ENCODE results near the gene GNB1. TPM values are rescaled to one million over a fixed set of nuclear protein-coding genes. Genes with fewer than 3 reads are reported as not detected.

Gene GNB1
- total RNA-seq, 1 donor from 2014 or later: 427 TPM

DNA sequence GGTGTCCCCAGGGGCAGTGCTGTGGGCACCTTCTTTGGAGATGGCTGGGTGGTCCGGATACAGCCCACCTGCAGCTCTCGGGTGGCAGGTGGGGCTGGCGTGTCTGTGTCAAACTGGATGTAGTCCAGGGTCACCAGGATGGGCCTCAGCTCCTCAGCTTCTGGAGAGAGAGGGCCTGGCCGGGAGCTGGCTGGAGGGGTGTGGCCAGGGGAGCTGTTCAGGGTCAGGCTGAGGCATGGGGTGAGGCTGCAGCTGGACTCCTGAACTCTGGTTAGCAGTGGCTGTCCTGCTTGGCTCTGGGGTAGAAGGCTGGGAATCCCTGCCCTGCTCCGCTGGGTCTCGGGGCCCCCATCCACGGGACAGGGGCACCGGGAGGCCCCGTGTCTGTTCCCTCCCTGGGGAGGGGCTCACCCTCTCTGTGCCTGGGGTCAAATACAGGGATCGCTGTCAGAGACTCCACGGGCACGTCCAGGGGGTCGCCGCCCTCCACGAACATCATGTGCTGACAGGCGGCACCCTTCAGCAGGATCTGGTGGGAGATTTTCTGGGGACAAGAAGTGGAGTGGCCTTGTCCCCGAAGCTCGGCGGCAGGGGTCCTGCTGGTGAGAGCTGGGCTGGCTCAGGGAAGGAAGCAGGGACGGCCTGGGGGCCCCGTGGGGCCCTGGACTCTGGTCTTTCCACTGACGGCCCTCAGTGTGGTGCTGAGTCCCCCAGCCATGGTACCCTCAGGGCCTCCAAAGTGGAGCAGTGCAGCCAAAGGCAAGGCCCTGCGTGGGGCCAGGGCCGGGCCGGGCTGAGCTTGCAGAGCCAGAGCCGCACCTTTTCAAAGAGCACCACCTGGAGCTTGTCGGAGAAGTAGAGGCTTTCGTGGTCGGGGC, 32.3 kb upstream of the GNB1 start:
- DNase-seq (ENCODE audit: low spot score): peak; percentile 8
- H3K27ac Mint-ChIP-seq (ENCODE audit: unreplicated experiment): no peak overlapping the region
- no peaks in the 10 kb centered on the region for H3K27me3 Mint-ChIP-seq (ENCODE audit: unreplicated experiment)
- H3K4me1 Mint-ChIP-seq (ENCODE audit: unreplicated experiment): no peaks in the 10 kb centered on the region
- TF ChIP-seq, protein P1, sequence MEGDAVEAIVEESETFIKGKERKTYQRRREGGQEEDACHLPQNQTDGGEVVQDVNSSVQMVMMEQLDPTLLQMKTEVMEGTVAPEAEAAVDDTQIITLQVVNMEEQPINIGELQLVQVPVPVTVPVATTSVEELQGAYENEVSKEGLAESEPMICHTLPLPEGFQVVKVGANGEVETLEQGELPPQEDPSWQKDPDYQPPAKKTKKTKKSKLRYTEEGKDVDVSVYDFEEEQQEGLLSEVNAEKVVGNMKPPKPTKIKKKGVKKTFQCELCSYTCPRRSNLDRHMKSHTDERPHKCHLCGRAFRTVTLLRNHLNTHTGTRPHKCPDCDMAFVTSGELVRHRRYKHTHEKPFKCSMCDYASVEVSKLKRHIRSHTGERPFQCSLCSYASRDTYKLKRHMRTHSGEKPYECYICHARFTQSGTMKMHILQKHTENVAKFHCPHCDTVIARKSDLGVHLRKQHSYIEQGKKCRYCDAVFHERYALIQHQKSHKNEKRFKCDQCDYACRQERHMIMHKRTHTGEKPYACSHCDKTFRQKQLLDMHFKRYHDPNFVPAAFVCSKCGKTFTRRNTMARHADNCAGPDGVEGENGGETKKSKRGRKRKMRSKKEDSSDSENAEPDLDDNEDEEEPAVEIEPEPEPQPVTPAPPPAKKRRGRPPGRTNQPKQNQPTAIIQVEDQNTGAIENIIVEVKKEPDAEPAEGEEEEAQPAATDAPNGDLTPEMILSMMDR (IDR thresholded peaks at IDR 0.05; ENCODE audit: unreplicated experiment): no peak
- H3K9me3 Mint-ChIP-seq (ENCODE audit: unreplicated experiment): no peaks in the 10 kb centered on the region
- H3K36me3 Mint-ChIP-seq (ENCODE audit: low read depth, unreplicated experiment): no peaks in the 10 kb centered on the region
- H3K4me3 Mint-ChIP-seq (ENCODE audit: unreplicated experiment): no peak overlapping the region

- no peaks in the 10 kb centered on the region for H3K9me3 Mint-ChIP-seq (ENCODE audit: unreplicated experiment)
- no peaks in the 10 kb centered on the region for H3K27me3 Mint-ChIP-seq (ENCODE audit: unreplicated experiment)
- TF ChIP-seq, protein P1 (IDR thresholded peaks at IDR 0.05; ENCODE audit: unreplicated experiment): no peak
- no peaks in the 10 kb centered on the region for H3K36me3 Mint-ChIP-seq (ENCODE audit: low read depth, unreplicated experiment)
- DNase-seq (ENCODE audit: low spot score): no peak
- H3K27ac Mint-ChIP-seq (ENCODE audit: unreplicated experiment): no peak overlapping the region
- no peaks in the 10 kb centered on the region for H3K4me1 Mint-ChIP-seq (ENCODE audit: unreplicated experiment)
- no peak overlapping the region for H3K4me3 Mint-ChIP-seq (ENCODE audit: unreplicated experiment)
These were observed 31.7 kb upstream of the GNB1 start for GRCh38 chr1:1922702-1922955.

DNA sequence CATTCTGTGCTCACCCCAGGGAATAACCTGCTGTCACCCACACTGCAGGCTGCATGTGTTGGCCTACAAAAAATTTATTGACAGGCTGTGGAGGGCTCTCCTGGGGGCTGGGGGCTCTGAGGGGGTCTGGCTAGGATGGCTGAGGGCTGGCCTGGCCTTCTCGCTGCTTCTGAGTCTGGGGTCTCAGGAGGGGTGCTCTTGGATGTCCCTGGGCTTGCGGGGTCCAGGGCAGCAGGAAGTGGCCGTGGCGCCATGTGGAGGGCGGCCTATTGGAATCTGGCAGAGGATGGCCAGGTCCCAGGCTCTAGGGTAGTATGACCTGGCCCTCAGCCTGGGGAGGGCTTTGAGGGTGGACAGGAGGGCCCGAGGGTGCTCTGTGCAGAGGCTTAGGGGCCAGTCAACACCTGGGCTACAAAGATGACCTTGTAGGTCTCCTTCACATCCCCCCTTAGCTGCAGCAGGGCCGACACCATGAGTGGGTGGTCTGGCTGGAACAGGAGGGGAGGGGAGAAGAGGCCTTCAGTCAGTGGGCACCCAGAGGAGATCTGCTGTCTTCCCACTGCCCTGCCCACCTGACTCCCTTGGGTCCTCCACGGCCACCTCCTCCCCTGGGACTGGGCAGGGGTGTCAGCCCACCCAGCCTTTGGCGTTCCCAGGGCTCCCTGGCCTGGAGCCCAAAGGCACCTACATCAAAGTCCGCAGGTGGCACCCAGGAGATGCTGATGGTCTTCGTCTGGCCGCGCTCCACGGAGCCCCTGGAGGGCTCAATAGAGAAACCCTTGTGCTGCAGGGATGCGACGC, 31.2 kb upstream of the GNB1 start:
- H3K27ac Mint-ChIP-seq (ENCODE audit: unreplicated experiment): no peak overlapping the region
- DNase-seq (ENCODE audit: low spot score): no peak
- no peaks in the 10 kb centered on the region for H3K4me1 Mint-ChIP-seq (ENCODE audit: unreplicated experiment)
- TF ChIP-seq, protein P1 (IDR thresholded peaks at IDR 0.05; ENCODE audit: unreplicated experiment): no peak
- H3K4me3 Mint-ChIP-seq (ENCODE audit: unreplicated experiment): no peak overlapping the region
- no peaks in the 10 kb centered on the region for H3K27me3 Mint-ChIP-seq (ENCODE audit: unreplicated experiment)
- H3K36me3 Mint-ChIP-seq (ENCODE audit: low read depth, unreplicated experiment): no peaks in the 10 kb centered on the region
- no peaks in the 10 kb centered on the region for H3K9me3 Mint-ChIP-seq (ENCODE audit: unreplicated experiment)

DNA sequence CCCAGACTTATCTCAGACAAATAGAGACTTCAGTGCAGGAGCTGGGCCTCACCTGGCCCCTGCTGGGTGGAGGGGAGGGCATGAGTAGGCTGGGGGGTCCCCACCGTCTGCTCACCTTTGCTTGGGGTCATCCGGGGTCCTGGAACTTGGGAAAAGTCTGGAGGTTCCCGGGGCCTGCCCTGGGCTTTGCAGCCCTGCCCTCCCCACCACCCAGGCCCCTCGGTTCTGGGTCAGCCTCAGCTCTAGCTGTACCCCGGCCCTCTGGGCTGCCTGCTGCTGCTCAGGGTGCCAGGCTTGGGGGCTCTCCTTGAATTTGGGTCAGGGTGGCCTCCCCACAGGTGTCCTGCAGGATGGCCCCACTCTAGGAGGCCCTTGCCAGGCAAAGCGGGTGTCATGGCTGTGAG, 30.6 kb upstream of the GNB1 start:
- Mint-ChIP-seq H3K27ac (ENCODE audit: unreplicated experiment) (no peak overlapping the region), H3K27me3 (ENCODE audit: unreplicated experiment) (no peaks in the 10 kb centered on the region), H3K4me1 (ENCODE audit: unreplicated experiment) (no peaks in the 10 kb centered on the region), H3K9me3 (ENCODE audit: unreplicated experiment) (no peaks in the 10 kb centered on the region), H3K4me3 (ENCODE audit: unreplicated experiment) (no peak overlapping the region), H3K36me3 (ENCODE audit: low read depth, unreplicated experiment) (no peaks in the 10 kb centered on the region)
- TF ChIP-seq, protein P1 (IDR thresholded peaks at IDR 0.05; ENCODE audit: unreplicated experiment): no peak
- DNase-seq (ENCODE audit: low spot score): no peak

All from endothelial cell (in vitro differentiated cells).